Neural cell (in vitro differentiated cells): ENCODE results near the gene VIT. TPM values are rescaled to one million over a fixed set of nuclear protein-coding genes. Genes with fewer than 3 reads are reported as not detected.

Experiments
- H2AFZ ChIP-seq: fragments of 200-600, 300-800 bp; sonication (generic), shearing (Covaris generic); 2 replicates; pipeline ENCODE4 v1.6.0; 2014; ENCODE audit warnings: low read depth, mild to moderate bottlenecking, antibody characterized with exemption, low read length, moderate library complexity
- H3F3A ChIP-seq: fragments of 200-600 bp; shearing (Covaris generic); 2 replicates; pipeline ENCODE4 v1.6.1; 2016; ENCODE audit warnings: mild to moderate bottlenecking, moderate library complexity, mixed read lengths, antibody characterized with exemption, low read length; ENCODE audit not compliant: insufficient read depth, poor library complexity, severe bottlenecking
- H3K27ac ChIP-seq: fragments of 200-600, 300-800 bp; sonication (generic), shearing (Covaris generic); 2 replicates; pipeline ENCODE4 v1.5.1; 2014; ENCODE audit warnings: mild to moderate bottlenecking, low read length, moderate library complexity
- H3K27me3 ChIP-seq: fragments of 300-800, 200-600 bp; sonication (generic), shearing (Covaris generic); 2 replicates; pipeline ENCODE4 v1.6.0; 2014; ENCODE audit warnings: mild to moderate bottlenecking, low read depth, low read length, moderate library complexity; ENCODE audit not compliant: insufficient read depth
- H3K36me3 ChIP-seq: fragments of 300-800, 200-600 bp; sonication (generic), shearing (Covaris generic); 2 replicates; pipeline ENCODE4 v1.5.1; 2014; ENCODE audit warnings: mild to moderate bottlenecking, antibody characterized with exemption, low read length, moderate library complexity; ENCODE audit not compliant: insufficient read depth
- H3K4me2 ChIP-seq: fragments of 300-800, 200-600 bp; sonication (generic), shearing (Covaris generic); 2 replicates; pipeline ENCODE4 v1.6.0; 2014; ENCODE audit warnings: mild to moderate bottlenecking, low read length
- H3K4me3 ChIP-seq: fragments of 300-800, 200-600 bp; sonication (generic), shearing (Covaris generic); 2 replicates; pipeline ENCODE4 v1.5.1; 2014; ENCODE audit warnings: mild to moderate bottlenecking, low read length, moderate library complexity
- H3K79me2 ChIP-seq: fragments of 200-600 bp; shearing (Covaris generic); replicated peaks from 2 replicates; pipeline ENCODE4 v1.6.0; 2014; ENCODE audit warnings: mild to moderate bottlenecking, low read length, moderate library complexity; ENCODE audit not compliant: insufficient read depth
- H3K9ac ChIP-seq: fragments of 300-800, 200-600 bp; sonication (generic), shearing (Covaris generic); 2 replicates; pipeline ENCODE4 v1.6.1; 2016; ENCODE audit warnings: mild to moderate bottlenecking, low read length, mixed read lengths
- H3K9me2 ChIP-seq: fragments of 200-600 bp; shearing (Covaris generic); 2 replicates; pipeline ENCODE4 v1.6.1; 2016; ENCODE audit warnings: mild to moderate bottlenecking, low read length, mixed read lengths; ENCODE audit not compliant: insufficient read depth
- H3K9me3 ChIP-seq: fragments of 200-600, 300-800 bp; sonication (generic), shearing (Covaris generic); 2 replicates; pipeline ENCODE4 v1.6.1; 2016; ENCODE audit warnings: mild to moderate bottlenecking, mixed run types, low read length, moderate library complexity, mixed read lengths
- H4K20me1 ChIP-seq: fragments of 200-600 bp; shearing (Covaris generic); 2 replicates; pipeline ENCODE4 v1.6.1; 2016; ENCODE audit warnings: mild to moderate bottlenecking, mixed run types; ENCODE audit not compliant: insufficient read depth
- EP300 ChIP-seq: fragments of 450-650 bp; conservative IDR thresholded peaks from 2 replicates; pipeline ENCODE4 v1.6.1; 2014; ENCODE audit warnings: antibody characterized with exemption, mild to moderate bottlenecking, moderate library complexity; ENCODE audit not compliant: poor library complexity, severe bottlenecking
- EZH2 ChIP-seq: fragments of 200-600, 300-800 bp; shearing (Covaris generic), sonication (generic); IDR thresholded peaks from 2 replicates; pipeline ENCODE4 v1.6.1; 2014; ENCODE audit warnings: antibody characterized with exemption, low read length, borderline replicate concordance, mild to moderate bottlenecking; ENCODE audit not compliant: insufficient read depth, poor library complexity, severe bottlenecking
- MXI1 ChIP-seq: fragments of 450-650 bp; conservative IDR thresholded peaks from 2 replicates; pipeline ENCODE4 v1.6.1; 2014; ENCODE audit warnings: antibody characterized with exemption, mild to moderate bottlenecking; ENCODE audit not compliant: poor library complexity, severe bottlenecking
- POLR2AphosphoS5 ChIP-seq: IDR thresholded peaks from 2 replicates; pipeline ENCODE4 v1.6.1; 2012
- RAD21 ChIP-seq: fragments of 450-650 bp; conservative IDR thresholded peaks from 2 replicates; pipeline ENCODE4 v1.6.1; 2014; ENCODE audit warnings: antibody characterized with exemption, mild to moderate bottlenecking, moderate library complexity
- SMC3 ChIP-seq: fragments of 450-650 bp; conservative IDR thresholded peaks from 2 replicates; pipeline ENCODE4 v1.6.1; 2014; ENCODE audit warnings: antibody characterized with exemption, mild to moderate bottlenecking, moderate library complexity; ENCODE audit not compliant: poor library complexity
- TAF1 ChIP-seq: IDR thresholded peaks from 2 replicates; pipeline ENCODE4 v1.6.1; 2012; ENCODE audit warnings: low read depth
- polyA plus RNA-seq: library from polyadenylated mRNA; depleted of rRNA; stranded (reverse); fragments of >200 nt; gene quantifications from 2 replicates; pipeline ENCODE4 v1.2.3, GENCODE V29; 2014
- TF ChIP-seq, protein P1 (sequence below): fragments of 450-650 bp; IDR thresholded peaks from 2 replicates; pipeline ENCODE4 v1.5.1; 2014; ENCODE audit warnings: antibody characterized with exemption, mild to moderate bottlenecking, moderate library complexity; ENCODE audit not compliant: poor library complexity, severe bottlenecking
- TF ChIP-seq, protein P2 (sequence below): IDR thresholded peaks from 2 replicates; pipeline ENCODE4 v1.6.1; 2012; ENCODE audit warnings: borderline replicate concordance

The VIT gene
- polyA plus RNA-seq, 1 donor from 2014 or later = not detected

DNA sequence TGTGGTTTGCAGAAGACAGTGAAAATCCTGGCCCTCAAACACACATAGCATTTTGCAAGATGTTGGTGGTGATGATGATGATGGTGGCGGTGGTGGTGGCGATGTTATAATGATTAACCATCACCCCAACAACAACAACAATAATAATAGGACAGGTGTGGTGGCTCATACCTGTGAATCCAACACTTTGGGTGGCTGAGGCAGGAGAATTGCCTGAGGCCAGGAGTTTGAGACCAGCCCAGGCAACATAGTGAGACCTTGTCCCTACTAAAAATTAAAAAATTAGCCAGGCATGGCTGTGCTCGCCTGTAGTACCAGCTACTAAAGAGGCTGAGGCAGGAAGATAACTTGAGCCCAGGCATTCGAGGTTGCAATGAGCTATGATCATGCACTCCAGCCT is 3.8 kb downstream of the VIT start:
- Histone ChIP-seq H3K79me2 (no peaks in the 10 kb centered on the region), H3K9ac (no peak overlapping the region), H3F3A (no peaks in the 10 kb centered on the region), H3K9me3 (no peaks in the 10 kb centered on the region), H3K9me2 (no peaks in the 10 kb centered on the region), H3K27me3 (no peaks in the 10 kb centered on the region), H3K4me3 (no peak overlapping the region), H2AFZ (no peak overlapping the region), H4K20me1 (no peaks in the 10 kb centered on the region), H3K27ac (no peak overlapping the region), H3K4me2 (no peak overlapping the region), H3K36me3 (no peaks in the 10 kb centered on the region)
- TF ChIP-seq POLR2AphosphoS5 = no peak

DNA sequence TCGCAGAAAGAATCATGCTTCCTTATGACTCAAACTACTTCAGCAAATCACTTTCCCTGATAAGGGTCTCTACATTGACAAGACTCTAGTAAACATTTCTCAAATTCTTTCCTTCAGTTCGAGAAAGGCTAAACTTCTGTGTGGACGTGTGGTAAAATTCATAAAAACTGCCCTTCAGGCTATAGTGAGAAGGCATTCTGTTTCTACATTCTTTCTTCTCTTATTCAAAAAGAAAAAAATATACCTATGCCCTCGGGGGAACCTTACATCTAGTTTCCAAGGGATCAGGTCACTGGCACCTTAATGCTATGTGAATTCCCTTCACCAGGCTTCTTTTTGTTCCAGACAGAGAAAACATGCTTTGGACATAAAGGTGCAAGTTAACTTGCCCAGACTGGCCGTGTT is 4.9 kb downstream of the VIT start:
- H3K9me2 ChIP-seq = no peaks in the 10 kb centered on the region
- TF ChIP-seq, protein P1, sequence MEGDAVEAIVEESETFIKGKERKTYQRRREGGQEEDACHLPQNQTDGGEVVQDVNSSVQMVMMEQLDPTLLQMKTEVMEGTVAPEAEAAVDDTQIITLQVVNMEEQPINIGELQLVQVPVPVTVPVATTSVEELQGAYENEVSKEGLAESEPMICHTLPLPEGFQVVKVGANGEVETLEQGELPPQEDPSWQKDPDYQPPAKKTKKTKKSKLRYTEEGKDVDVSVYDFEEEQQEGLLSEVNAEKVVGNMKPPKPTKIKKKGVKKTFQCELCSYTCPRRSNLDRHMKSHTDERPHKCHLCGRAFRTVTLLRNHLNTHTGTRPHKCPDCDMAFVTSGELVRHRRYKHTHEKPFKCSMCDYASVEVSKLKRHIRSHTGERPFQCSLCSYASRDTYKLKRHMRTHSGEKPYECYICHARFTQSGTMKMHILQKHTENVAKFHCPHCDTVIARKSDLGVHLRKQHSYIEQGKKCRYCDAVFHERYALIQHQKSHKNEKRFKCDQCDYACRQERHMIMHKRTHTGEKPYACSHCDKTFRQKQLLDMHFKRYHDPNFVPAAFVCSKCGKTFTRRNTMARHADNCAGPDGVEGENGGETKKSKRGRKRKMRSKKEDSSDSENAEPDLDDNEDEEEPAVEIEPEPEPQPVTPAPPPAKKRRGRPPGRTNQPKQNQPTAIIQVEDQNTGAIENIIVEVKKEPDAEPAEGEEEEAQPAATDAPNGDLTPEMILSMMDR = no peak
- TF ChIP-seq MXI1 (no peak), TAF1 (no peak), POLR2AphosphoS5 (no peak), RAD21 (no peak), EP300 (no peak), SMC3 (no peak), EZH2 (no peak)
- TF ChIP-seq, protein P2, sequence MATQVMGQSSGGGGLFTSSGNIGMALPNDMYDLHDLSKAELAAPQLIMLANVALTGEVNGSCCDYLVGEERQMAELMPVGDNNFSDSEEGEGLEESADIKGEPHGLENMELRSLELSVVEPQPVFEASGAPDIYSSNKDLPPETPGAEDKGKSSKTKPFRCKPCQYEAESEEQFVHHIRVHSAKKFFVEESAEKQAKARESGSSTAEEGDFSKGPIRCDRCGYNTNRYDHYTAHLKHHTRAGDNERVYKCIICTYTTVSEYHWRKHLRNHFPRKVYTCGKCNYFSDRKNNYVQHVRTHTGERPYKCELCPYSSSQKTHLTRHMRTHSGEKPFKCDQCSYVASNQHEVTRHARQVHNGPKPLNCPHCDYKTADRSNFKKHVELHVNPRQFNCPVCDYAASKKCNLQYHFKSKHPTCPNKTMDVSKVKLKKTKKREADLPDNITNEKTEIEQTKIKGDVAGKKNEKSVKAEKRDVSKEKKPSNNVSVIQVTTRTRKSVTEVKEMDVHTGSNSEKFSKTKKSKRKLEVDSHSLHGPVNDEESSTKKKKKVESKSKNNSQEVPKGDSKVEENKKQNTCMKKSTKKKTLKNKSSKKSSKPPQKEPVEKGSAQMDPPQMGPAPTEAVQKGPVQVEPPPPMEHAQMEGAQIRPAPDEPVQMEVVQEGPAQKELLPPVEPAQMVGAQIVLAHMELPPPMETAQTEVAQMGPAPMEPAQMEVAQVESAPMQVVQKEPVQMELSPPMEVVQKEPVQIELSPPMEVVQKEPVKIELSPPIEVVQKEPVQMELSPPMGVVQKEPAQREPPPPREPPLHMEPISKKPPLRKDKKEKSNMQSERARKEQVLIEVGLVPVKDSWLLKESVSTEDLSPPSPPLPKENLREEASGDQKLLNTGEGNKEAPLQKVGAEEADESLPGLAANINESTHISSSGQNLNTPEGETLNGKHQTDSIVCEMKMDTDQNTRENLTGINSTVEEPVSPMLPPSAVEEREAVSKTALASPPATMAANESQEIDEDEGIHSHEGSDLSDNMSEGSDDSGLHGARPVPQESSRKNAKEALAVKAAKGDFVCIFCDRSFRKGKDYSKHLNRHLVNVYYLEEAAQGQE = no peak
- no peak overlapping the region for H3K4me2 ChIP-seq
- H3K36me3 ChIP-seq = no peaks in the 10 kb centered on the region
- H3F3A ChIP-seq = no peaks in the 10 kb centered on the region
- no peaks in the 10 kb centered on the region for H3K79me2 ChIP-seq
- no peak overlapping the region for H3K27ac ChIP-seq
- no peaks in the 10 kb centered on the region for H3K9me3 ChIP-seq
- no peak overlapping the region for H3K4me3 ChIP-seq
- H3K9ac ChIP-seq = no peak overlapping the region
- no peaks in the 10 kb centered on the region for H4K20me1 ChIP-seq
- no peaks in the 10 kb centered on the region for H3K27me3 ChIP-seq
- no peak overlapping the region for H2AFZ ChIP-seq

GRCh38 chr2:36701918-36702317 is 5.4 kb downstream of the VIT start:
- no peaks in the 10 kb centered on the region for H3K36me3 ChIP-seq
- H3F3A ChIP-seq = no peaks in the 10 kb centered on the region
- no peak overlapping the region for H2AFZ ChIP-seq
- no peaks in the 10 kb centered on the region for H3K9me3 ChIP-seq
- no peaks in the 10 kb centered on the region for H3K27me3 ChIP-seq
- H3K9me2 ChIP-seq = no peaks in the 10 kb centered on the region
- no peak overlapping the region for H3K4me3 ChIP-seq
- no peak for TF ChIP-seq MXI1
- TF ChIP-seq, protein P1 = no peak
- H3K9ac ChIP-seq = no peak overlapping the region
- no peak overlapping the region for H3K4me2 ChIP-seq
- H4K20me1 ChIP-seq = no peaks in the 10 kb centered on the region
- no peaks in the 10 kb centered on the region for H3K79me2 ChIP-seq
- no peak overlapping the region for H3K27ac ChIP-seq
